ENCODE data around the gene VOPP1. TPM values are rescaled to one million over a fixed set of nuclear protein-coding genes. Genes with fewer than 3 reads are reported as not detected.

Gene VOPP1
- total and polyA plus RNA-seq, 9 of the 15 experiments (the other 6 are each of a cell fraction or from before 2014, with no cell fraction given) = 8.2 to 45.8 (median 31.2) TPM

- TF ChIP-seq CBX1 (IDR thresholded peaks at IDR 0.05; ENCODE audit: low read depth) = no peak
- no peak for TF ChIP-seq STAT5B (CRISPR knock-in tag; IDR thresholded peaks at IDR 0.05)
These were observed 55.1 kb downstream of the VOPP1 start (continued) for GRCh38 chr7:55517191-55517633.

GRCh38 chr7:55516409-55516808 is 55.9 kb downstream of the VOPP1 start:
- H4K20me1 ChIP-seq (replicated peaks; ENCODE audit: control insufficient read depth, insufficient read depth, low read length) = no peaks in the 10 kb centered on the region
- H3K9me3 ChIP-seq (replicated peaks; ENCODE audit: control insufficient read depth, insufficient read depth, low read depth, low read length) = no peaks in the 10 kb centered on the region
- peaks cover 29% of the 10 kb centered on the region; the same call in 2 of the 3 replicates for H3K36me3 ChIP-seq (ENCODE audit: control insufficient read depth, insufficient read depth, low read length)
- no peak for ATAC-seq
- no peak overlapping the region for H3K27ac ChIP-seq (ENCODE audit: extremely low read depth, low read depth, low read length)
- no peak overlapping the region for H2AFZ ChIP-seq (ENCODE audit: low read depth, low read length)
- H3K79me2 ChIP-seq (ENCODE audit: control insufficient read depth, insufficient read depth, low read length) = no peaks in the 10 kb centered on the region
- intact Hi-C loops (cut with micrococcal nuclease) (no loop called here), in situ Hi-C loops (cut with MboI) (no loop called here)
- CTCF ChIA-PET (ENCODE audit: low intra/inter-chr PET ratio) = no interaction called here
- WGBS (ENCODE audit: insufficient coverage, low coverage, missing lambda C conversion rate) = 92% methylated on average over 4 of the region's 4 CpGs
- no peak for FAIRE-seq
- no peak overlapping the region for H3K9ac ChIP-seq (ENCODE audit: insufficient read depth in 1 of 2, low read depth in 2 of 2, low read length in 2 of 2)
- no peak overlapping the region for H3K4me3 ChIP-seq
- H3K27me3 ChIP-seq (ENCODE audit: control insufficient read depth in 2 of 2, insufficient read depth in 2 of 2, low read length in 2 of 2) = no peaks in the 10 kb centered on the region
- no TSS peak for BruUV-seq (replicated peaks)
- H3K4me2 ChIP-seq (ENCODE audit: insufficient read depth, low read length) = no peak overlapping the region
- DNase-seq (ENCODE audit: extremely low read depth in 1 of 4, low spot score in 3 of 4) = no peak
- 0 out of 5 replicates have a peak, but pooled peaks cover 0 to 2% of the 10 kb centered on the region in 2 experiments for H3K4me1 ChIP-seq (replicated peaks in 1 of 2; ENCODE audit: control insufficient read depth in 2 of 2, insufficient read depth in 2 of 2, low read length in 2 of 2)
- H3K9me1 ChIP-seq (ENCODE audit: control insufficient read depth, insufficient read depth, low read length) = peaks cover 2% of the 10 kb centered on the region
- POLR2A ChIA-PET = interaction anchor here (0.8 kb wide), 1 partner anchor 68 kb away, joined by 3 read pairs; no protein-coding TSS in a partner anchor
- TF ChIP-seq MYNN (IDR thresholded peaks at IDR 0.05) (no peak), MYNN (CRISPR knock-in tag; IDR thresholded peaks at IDR 0.05) (no peak), ZBTB8A (IDR thresholded peaks at IDR 0.05; ENCODE audit: partially characterized antibody) (no peak), TAF1 (IDR thresholded peaks at IDR 0.05; ENCODE audit: control insufficient read depth, extremely low read depth, insufficient read depth, low read length, severe bottlenecking) (no peak), XRCC3 (IDR thresholded peaks at IDR 0.05) (no peak), CXXC5 (CRISPR knock-in tag; IDR thresholded peaks at IDR 0.05) (no peak), KLF16 (IDR thresholded peaks at IDR 0.05) (no peak), SMC3 (conservative IDR thresholded peaks at IDR 0.05; ENCODE audit: insufficient read depth, low read depth, low read length) (no peak), ARID4B (CRISPR knock-in tag; IDR thresholded peaks at IDR 0.05) (no peak), ZNF695 (CRISPR knock-in tag; IDR thresholded peaks at IDR 0.05) (no peak), ETV6 (IDR thresholded peaks at IDR 0.05; ENCODE audit: borderline replicate concordance in 1 of 2, low read depth in 2 of 2, low read length in 1 of 2) (no peak), ETV6 (CRISPR knock-in tag; IDR thresholded peaks at IDR 0.05; ENCODE audit: borderline replicate concordance) (no peak), ERF (CRISPR knock-in tag; IDR thresholded peaks at IDR 0.05) (no peak), ZNF212 (CRISPR knock-in tag; IDR thresholded peaks at IDR 0.05) (no peak), RB1 (IDR thresholded peaks at IDR 0.05; ENCODE audit: low read depth) (no peak), KLF10 (CRISPR knock-in tag; IDR thresholded peaks at IDR 0.05) (no peak), NBN (IDR thresholded peaks at IDR 0.05; ENCODE audit: low read depth) (no peak)
- TF ChIP-seq, protein P1, sequence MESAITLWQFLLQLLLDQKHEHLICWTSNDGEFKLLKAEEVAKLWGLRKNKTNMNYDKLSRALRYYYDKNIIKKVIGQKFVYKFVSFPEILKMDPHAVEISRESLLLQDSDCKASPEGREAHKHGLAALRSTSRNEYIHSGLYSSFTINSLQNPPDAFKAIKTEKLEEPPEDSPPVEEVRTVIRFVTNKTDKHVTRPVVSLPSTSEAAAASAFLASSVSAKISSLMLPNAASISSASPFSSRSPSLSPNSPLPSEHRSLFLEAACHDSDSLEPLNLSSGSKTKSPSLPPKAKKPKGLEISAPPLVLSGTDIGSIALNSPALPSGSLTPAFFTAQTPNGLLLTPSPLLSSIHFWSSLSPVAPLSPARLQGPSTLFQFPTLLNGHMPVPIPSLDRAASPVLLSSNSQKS (CRISPR knock-in tag; IDR thresholded peaks at IDR 0.05) = no peak
